NCI-H774 (cell line): Measurements from ENCODE around the gene TPD52L1.
A peak's percentile ranks its signal among the peaks of the same experiment; 100 is the strongest.

Source experiments
- DNase-seq: peaks from one replicate; lab custom pipeline; 2025; lab: John Stamatoyannopoulos, UW

TPD52L1 gene

DNA sequence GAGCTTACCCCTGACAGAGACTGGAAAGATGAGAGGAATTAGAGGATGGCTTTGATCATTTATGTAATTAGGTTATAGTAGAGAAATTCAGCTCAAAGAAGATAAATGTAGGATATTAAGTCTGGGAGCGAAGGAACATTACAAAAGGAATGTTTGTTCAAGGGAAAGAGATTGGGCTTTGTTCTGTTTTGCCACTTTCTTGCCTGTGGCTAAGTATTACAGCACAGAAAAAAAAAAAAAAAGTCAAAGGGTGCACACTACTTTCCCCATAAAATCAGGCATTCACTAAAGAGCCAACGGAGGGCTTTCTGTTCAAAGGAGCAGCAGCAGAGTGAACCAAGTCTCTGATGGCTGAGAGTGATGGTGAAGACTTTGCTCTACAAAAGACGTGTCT is 153.2 kb downstream of the TPD52L1 start:
- DNase-seq: no peak

DNA sequence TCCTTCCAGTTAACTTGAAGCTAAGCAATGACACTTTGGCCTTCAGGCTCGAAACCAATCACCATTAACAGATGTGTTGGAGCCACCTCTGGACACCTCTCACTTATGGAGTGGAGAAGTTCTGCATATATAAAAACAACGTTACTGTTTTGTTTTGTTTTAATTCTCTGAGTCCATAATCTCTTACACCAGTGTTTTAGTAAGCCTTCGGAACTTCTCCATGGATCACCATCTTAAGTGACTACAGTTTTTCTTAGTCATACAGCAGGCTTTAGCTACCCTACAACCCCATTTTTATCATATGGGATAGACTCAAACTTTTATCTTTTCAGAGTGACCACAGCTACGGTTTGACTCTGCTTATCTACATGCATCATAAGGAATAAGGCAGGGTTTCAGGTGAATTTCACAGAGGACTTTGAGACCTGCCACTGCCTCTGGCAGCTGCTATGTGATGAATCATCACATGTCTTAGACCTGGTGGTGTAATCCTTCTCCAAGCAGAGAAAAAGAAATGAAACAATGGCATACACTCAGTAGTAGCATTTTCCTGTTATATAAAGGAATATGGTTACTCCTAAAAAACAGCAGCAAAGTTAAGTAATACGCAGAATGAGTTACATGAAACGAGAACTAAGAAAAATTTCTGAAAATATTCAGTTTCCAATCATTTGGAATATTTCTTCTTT is 153.7 kb downstream of the TPD52L1 start:
- DNase-seq: no peak

DNA sequence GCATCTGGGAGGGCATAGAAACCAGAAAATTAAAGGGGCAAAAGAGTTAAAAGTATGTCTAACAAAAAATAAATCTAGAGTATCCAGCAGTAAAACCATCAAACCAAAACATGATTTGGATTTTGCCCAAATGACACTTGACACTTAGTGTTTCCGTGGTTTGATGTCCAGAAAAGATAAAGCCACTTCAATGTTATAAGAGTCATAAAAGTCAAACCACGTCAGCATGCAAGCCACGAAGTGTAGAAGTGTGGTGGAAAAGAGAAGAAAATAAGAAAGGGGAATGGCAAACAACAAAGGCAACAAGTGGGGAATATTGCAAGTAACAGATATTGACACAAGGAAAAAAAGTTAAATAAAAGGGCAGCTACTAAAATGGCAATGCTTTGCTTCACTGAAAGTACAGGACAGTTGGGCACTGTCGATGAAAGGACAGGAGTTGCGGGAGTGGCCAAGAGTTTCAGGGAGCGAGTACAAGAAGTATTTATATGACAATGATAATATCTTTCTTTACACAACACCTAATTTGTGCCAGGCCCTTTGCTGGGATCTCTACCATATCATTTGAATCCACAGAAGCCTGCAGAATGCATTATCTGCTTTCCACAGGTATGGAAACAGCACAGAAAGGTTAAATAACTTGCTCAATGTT is 154.5 kb downstream of the TPD52L1 start:
- DNase-seq: no peak

DNA sequence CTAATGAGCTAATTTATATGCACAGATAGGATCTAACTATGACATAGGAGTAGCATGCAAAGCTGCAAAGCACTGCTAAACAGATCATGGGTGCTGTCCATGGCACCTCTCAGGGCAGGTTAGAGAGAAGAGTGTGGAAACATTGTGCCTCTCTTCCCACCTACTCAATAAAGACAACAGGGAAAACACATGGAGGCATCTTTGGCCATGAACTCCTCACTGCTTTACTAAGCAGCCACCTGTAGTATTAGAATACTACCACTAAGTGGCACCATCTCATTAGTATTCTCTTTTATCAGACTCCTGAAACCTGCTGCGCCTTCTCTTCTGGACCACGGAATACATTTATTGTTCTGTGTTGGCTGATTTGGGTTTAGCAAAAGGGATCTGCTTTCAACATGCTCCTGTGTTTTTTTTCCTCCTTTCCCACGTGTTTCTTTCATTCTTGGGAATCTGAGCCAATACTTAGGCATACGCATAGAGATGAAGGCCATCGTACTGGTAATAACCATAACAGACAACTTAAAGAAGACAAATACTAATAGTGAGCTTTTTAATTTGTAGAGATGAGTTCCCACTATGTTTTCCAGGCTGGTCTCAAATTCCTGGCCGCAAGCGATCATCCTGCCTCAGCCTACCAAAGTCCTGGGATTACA is 157.5 kb downstream of the TPD52L1 start:
- peak; percentile 81 for DNase-seq

DNA sequence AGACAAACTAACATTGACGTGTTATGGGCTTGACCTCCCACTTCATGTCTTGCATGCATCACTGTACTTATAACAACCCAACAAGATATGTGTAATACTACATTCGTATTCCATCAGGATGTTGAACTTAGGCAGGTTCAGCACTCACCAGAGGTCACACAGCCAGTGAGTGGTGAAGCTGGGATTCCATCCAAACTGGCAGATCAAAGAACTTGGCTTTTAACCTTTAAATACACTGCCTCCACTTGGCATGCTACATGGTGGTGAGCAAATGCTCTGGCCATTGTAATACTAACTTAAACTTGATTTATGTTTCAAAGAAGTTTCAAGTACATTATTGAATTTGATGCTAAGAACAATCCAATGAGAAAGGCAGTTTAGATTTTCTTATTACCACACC is 158.9 kb downstream of the TPD52L1 start:
- no peak for DNase-seq

DNA sequence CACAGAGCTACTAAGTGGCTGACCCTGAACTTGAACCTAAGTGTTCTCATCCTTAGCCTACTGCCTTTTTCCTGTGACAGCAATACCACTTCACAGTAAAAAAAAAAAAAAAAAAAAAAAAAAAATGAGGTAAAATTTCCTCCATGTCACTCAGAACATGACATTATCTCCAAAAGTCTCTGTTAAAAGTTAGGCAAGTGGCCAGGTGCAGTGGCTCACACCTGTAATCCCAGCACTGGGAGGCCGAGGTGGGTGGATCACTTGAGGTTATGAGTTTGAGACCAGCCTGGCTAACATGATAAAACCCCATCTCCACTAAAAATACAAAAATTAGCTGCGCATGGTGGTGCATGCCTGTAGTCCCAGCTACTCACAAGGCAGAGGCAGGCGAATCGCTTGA is 159.4 kb downstream of the TPD52L1 start:
- no peak for DNase-seq
